Mammary epithelial cell (primary cell): ENCODE measurements around the gene PEDS1.
"Not testable (repeated sequence)": the region's sequence is repeated elsewhere in the genome, so short reads cannot be mapped to it uniquely, and the experiment has no call there.

Experiments
- CTCF ChIP-seq, 2 donors: IDR thresholded peaks in 1 of 2; conservative IDR thresholded peaks in 1 of 2; 2 replicates each; pipeline ENCODE4 v1.5.1; 2011 to 2012; ENCODE audit warnings: inconsistent platforms in 2 of 2, low read length in 2 of 2, mild to moderate bottlenecking in 2 of 2, control low read depth in 1 of 2, low read depth in 1 of 2; ENCODE audit not compliant: insufficient read depth in 1 of 2; ENCODE audit errors: extremely low read depth in 1 of 2
- EZH2 ChIP-seq: IDR thresholded peaks from 2 replicates; pipeline ENCODE4 v1.6.1; 2012; ENCODE audit warnings: low read length, inconsistent platforms, borderline replicate concordance

GRCh38 chr20:50201710-50202109 is 48.2 kb upstream of the PEDS1 start:
- not testable (repeated sequence) for TF ChIP-seq EZH2; CTCF (conservative IDR thresholded peaks at IDR 0.05 in 1 of 2, IDR thresholded peaks at IDR 0.05 in 1 of 2; ENCODE audit: extremely low read depth in 1 of 2, insufficient read depth in 1 of 2, low read depth in 1 of 2, low read length in 2 of 2)
